Measurements from ENCODE around the gene NYNRIN.
"Not testable (repeated sequence)": the region's sequence is repeated elsewhere in the genome, so short reads cannot be mapped to it uniquely, and the experiment has no call there.

The NYNRIN gene

DNA sequence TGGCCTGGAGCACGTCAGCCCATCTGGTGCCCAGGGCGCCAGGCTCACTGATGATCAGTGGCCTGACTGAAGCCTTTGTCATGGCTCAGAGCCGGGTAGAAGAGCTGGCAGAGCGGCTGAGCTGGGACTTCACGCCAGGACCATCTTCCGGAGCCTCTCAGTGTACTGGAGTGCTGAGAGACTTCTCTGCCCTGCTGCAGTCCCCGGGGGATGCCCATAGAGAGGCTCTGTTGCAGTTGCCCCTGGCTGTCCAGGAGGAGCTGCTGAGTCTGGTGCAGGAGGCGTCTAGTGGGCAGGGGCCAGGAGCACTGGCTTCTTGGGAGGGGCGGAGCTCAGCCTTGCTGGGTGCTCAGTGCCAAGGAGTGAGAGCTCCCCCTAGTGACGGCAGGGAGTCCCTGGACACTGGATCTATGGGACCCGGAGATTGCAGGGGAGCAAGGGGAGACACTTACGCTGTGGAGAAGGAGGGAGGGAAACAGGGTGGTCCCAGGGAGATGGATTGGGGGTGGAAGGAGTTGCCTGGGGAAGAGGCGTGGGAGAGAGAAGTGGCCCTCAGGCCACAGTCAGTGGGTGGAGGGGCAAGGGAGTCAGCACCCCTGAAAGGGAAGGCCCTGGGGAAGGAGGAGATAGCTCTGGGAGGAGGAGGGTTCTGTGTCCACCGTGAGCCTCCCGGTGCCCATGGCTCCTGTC, 32.9 kb downstream of the NYNRIN start:
- peak; percentile 70 to 71 for DNase-seq (ENCODE audit: low read depth in 2 of 2)

DNA sequence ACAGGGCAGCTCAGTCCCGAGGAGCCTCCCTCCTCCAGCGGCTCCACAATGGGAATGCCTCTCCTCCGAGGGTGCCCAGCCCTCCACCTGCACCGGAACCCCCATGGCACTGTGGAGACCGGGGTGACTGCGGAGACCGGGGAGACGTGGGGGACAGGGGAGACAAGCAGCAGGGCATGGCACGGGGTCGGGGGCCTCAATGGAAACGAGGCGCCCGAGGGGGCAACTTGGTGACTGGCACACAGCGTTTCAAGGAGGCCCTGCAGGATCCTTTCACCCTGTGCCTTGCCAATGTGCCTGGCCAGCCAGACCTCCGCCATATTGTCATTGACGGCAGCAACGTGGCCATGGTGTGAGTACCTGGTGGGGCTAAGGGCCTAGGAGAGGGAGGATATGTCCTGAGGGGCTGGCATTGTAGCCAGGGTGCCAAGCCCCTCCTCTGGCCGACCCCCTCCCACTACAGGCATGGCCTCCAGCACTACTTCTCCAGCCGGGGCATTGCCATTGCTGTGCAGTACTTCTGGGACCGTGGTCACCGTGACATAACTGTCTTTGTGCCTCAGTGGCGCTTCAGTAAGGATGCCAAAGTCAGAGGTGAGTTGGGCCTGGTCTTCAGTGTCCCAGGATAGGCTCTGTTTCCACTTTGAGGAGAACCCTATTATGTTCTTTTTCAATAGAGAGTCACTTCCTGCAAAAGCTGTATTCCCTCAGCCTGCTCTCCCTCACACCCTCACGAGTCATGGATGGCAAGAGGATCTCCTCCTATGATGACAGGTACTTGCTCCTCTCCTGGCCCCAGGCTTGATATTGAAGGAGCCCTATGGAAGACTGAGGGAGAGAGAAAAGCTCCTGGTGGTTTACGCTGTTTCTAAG, 33.7 kb downstream of the NYNRIN start:
- DNase-seq (ENCODE audit: low read depth in 2 of 2) = no peak

DNA sequence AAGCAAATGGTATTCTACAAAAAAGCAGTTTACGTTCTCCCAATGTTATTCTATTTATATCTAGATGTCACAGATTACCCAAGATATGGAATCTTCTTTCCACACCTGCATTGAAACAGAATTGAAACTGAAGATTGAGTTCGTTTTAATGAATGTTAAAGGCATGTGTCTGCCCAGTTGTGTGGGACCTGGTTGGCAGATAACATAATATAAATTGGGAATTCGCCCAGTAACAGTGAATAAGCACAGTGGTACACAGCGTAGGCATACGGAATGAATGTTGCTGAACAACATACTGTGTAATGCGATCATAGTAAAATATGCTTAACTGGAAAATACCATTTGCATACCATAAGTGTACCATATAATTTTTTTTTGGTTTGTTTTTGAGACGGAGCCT, 35.2 kb downstream of the NYNRIN start:
- DNase-seq (ENCODE audit: low read depth in 2 of 2) = no peak

DNA sequence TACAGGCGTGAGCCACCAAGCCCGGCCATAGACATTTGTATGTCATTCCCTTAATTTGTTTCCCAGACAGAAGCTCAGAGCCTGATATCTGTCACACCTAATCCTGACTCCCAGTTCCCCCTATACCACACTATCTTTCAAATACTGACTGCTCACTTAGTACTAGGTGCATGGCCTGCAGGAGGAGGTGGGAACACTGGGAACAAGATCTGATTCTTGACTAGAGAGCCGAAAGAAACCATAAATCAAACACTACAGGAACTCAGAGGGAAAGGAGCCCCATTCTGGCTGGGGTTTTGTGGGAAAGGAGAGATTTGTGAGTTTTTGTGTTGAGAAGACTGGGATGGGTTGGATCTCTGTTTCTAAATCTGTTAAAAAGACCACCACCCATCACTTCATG, 35.9 kb downstream of the NYNRIN start:
- DNase-seq (ENCODE audit: low read depth in 2 of 2) = no peak

- no peak for DNase-seq (ENCODE audit: low read depth in 2 of 2)
Measured at GRCh38 chr14:24435192-24435810, 36.5 kb downstream of the NYNRIN start.

DNA sequence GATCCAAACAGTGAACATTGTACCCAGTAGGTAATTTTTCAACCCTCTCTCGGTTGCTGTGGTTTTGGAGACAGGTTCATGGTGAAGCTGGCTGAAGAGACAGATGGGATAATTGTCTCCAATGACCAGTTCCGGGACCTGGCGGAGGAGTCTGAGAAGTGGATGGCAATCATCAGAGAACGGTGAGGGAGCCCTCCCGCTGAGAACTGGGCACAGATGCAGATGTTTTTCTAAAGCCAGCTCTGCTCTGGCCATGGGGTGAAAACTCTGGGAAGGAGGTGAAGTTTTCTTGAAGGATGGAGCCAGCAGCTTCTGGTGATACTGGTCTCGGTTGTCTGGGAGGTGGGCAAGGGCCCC, 37.2 kb downstream of the NYNRIN start:
- no peak for DNase-seq (ENCODE audit: low read depth in 2 of 2)

- no peak for DNase-seq (ENCODE audit: low read depth in 2 of 2)
Measured at GRCh38 chr14:24436355-24437019, 37.7 kb downstream of the NYNRIN start.

DNA sequence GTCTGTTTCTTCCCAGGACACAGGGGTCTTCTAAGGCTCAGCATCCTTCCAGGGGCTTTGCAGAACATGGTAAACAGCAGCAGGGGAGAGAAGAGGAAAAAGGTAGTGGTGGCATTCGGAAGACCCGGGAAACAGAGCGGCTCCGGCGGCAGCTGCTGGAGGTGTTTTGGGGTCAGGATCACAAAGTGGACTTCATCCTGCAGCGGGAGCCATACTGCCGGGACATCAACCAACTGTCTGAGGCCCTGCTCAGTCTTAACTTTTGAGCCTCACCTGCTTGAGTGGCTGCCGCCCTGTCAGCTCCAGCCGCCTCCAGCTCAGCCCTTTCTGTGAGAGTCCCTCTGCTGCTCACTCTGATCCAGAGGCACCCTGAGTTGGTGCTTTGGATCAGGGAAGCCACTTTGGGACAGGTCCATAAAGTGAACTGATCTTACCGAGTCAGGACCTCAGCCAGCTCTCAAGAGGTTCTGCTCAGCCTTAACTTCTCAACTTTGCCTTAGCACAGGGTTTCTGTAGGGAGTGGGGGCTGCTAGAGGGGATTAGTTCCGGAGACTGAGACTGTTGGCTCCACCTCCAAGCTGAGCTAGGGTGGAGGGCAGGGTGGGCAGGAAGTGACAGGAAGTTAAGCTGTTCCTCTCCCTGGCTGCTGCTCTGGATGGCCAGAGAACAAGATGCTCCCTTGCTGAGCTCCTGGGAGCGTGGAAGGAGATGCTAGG, 38.4 kb downstream of the NYNRIN start:
- no peak for DNase-seq (ENCODE audit: low read depth in 2 of 2)

- DNase-seq (ENCODE audit: low read depth in 2 of 2) = no peak
Measured at GRCh38 chr14:24437736-24438067, 38.9 kb downstream of the NYNRIN start.

DNA sequence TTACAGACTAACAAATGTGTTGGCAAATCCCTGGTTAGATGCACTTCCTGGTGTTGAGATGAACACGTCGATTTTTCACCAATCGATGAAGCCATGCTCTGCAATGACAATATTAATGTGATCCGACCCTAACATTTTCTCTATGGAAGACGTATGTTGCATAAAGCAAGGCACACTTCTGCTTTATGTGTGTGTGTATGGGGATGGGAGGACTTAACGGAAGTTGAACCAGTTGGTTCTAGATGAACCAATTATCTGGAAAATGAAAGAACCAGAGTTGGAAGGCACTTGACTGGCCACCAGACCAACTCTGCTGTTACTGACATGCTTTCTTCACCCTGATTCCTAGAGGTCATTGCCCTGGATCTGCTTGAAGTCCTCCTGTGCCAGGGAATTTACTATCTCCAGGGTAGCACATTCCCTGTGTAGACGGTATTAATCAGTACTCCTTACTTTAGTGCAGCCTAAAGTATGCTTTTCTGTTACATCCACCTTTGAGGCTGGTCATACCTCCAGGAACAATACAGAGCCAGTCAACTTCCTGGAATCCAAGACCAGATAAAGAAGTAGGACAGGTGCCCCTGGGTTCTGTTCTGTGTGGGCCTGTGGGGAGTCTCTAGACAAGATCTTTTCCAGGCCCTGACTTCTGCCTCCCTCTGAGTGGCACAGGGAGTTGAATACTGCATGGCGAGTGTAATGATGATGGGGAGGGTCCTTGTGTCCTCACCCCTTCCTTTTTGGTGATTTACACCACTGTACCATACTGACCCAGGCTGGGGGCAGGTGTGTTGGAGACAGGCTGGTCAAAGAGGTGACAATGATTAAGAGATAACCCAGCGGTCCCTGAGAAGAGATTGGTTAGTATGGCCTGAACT, 39.7 kb downstream of the NYNRIN start:
- no peak for DNase-seq (ENCODE audit: low read depth in 2 of 2)

- DNase-seq (ENCODE audit: low read depth in 2 of 2) = no peak
Measured at GRCh38 chr14:24439257-24439656, 40.5 kb downstream of the NYNRIN start.

DNA sequence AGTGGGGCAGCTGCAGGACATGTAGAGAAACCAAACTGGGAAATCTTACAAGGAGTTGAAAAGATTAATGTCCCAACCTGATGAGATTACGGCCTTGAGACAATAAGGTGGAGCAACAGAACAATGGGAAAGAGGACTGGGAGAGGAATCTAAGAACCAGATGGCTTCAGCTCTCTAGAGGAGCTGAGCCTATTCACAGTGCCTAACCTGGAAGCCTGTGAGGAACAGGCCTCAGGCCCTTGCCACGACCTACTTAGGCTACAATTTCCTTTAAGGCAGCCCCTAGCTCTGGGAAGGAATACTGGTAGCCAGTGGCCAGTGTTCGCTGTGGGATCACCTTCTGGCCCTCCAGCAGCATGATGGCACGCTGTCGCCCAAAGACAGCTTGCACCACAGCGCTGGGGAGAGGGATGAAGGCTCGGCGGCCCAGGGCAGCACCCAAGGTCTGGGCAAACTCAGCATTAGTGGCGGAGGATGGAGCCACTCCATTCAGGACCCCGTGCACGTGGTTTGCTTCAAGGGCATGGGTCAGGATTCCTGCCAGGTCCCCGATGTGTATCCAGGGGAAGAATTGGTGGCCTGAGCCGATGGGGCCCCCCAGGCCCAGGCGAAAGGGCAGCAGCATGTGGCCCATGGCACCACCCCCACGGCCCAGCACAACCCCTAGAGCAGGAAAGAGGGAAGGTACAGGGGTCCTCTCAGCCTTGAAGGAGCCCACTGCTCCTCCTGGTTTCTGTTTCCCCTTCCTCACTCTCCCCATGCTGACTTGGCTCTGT, 41.2 kb downstream of the NYNRIN start:
- no peak for DNase-seq (ENCODE audit: low read depth in 2 of 2)

DNA sequence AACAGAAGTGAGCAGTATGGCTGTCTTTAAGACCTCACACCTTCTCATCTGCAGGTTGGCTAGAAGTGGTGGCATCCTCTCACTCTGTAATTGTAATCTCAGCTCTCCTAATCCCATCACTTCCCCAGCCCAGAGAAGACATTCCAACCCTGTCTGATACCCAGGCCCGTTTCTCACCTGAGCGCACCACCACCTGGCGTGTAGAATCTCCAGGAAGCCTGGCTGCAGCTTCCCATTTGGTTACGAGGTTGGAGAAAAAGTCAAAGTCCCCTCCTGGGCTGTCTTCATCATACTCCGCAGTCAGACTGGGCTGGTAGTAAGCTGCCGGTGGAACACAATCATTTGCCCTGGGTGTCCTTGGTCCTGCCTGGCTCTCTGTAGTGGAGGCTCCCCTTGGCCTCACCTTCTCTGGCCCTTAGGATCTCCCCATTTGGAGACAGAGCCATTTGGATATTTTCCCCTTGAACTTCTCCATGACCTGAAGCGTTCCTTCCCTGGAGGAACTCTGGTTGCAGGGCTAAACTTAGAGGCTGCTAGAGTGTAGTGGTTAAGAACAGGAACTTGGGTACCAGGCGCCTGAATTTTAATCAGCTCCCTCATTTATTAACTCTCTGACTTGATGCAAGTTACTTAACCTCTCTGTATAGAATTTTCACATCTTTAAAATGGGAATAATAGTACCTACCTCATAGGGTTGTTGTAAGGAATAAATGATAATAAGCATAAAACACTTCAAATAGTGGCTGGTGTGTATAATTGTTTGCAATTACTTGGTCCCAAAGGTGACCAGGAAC, 42.0 kb downstream of the NYNRIN start:
- no peak for DNase-seq (ENCODE audit: low read depth in 2 of 2)

GRCh38 chr14:24441485-24441884, 42.7 kb downstream of the NYNRIN start:
- DNase-seq (ENCODE audit: low read depth in 2 of 2) = no peak

DNA sequence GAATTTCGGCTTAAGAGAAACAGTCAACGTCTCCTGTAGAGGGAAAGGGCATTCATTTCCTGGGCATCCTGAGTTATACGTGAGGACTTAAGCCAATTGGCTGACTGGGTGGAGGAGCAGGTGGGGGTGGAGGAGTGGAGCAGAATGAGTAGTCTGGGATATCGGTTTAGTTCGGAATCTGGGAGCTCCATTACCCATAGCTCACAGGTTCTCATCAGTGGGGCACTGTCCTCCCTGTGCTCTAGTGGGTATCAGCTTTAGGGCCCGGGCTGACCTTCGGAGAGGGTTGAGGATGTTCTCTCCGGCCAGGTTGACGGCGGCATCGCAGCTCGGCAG, 43.1 kb downstream of the NYNRIN start:
- no peak for DNase-seq (ENCODE audit: low read depth in 2 of 2)

DNA sequence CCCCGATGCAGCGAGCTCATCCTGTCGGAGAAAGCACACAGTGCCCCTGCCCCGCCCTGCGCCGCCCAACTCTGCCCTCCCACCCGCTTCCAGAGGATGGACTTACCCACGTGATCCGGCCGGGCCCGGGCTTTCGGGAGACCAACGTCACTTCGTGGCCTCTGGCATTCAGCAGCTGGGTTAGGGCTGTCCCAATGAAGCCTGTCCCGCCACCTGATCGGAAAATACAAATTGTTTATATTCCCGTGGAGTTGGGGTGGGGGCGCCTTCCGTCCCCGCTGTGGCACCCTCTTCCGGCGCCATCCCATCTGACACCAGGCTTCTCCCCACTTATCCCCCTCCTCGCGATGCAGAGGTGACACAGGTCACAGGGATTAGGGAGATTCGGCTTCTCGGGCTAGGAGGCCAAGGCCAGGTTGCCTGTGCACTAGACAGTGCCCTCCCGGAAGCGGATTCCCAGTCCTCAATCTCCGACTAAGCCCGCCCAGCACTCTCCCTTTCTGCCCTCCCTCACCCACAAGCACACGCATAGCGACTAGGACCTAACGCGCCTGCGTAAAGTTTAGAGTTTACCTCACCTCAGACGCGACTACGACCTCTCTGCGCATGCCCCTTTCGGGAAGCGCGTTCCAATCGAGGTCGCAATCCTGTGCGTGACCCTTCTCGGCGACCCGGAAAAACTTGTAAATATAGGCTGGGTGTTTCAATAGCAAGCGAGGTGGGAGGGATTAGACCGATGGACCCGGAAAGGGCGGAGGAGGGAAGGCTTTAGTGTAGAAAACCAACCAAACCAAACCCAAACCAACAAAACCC, 43.6 kb downstream of the NYNRIN start, which contains the start of gene SDR39U1:
SDR39U1 (minus strand) TSS at position 537 of the 813 bp plus-strand sequence; CDS start at position 530, 7 bp downstream.
- DNase-seq (ENCODE audit: low read depth in 2 of 2) = peak; percentile 98

DNA sequence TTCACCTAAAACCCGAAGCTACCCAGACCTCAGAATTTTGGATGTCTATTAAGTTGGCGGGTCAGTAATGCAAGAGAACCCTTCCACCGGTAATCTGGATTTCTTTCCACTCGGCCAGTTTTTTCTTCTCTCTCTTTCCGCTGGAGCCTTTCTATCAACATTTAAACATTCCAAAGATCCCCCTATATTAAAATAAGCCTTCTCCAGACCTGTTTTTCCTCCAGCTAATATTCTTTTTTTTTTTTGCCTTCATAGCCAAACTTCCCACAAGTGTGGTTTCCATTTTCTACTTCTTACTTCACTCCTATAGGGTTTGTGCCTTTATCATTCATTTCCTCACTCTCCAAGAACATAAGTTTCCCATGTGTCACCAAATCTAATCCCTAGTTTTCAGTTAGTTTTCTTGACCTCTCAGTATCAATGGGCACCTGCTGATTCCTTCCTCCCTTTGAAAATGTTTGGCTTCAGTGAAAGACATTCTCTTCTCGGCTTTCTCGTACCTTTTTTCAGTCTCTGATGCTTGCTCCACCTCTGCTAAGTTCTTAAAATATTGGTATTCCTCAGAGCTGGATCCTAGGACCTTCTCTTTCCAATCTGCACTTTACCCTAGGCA, 44.4 kb downstream of the NYNRIN start:
- DNase-seq (ENCODE audit: low read depth in 2 of 2) = no peak

GRCh38 chr14:24450828-24451227, 52.0 kb downstream of the NYNRIN start:
- DNase-seq (ENCODE audit: low read depth in 2 of 2) = not testable (repeated sequence)

All from fibroblast of skin of left biceps (primary cell).